NCI-H2107 treated with DMSO at 0.1 percent for 48 hours (cell line): ENCODE results near the gene SKI.

Source experiments
- DNase-seq: peaks from one replicate; lab custom pipeline; 2025; ENCODE audit not compliant: unreplicated experiment; lab: John Stamatoyannopoulos, UW

The SKI gene

GRCh38 chr1:2304921-2305681 is 77.0 kb downstream of the SKI start:
- no peak for DNase-seq

GRCh38 chr1:2306151-2306978 is 78.2 kb downstream of the SKI start:
- DNase-seq: no peak

DNA sequence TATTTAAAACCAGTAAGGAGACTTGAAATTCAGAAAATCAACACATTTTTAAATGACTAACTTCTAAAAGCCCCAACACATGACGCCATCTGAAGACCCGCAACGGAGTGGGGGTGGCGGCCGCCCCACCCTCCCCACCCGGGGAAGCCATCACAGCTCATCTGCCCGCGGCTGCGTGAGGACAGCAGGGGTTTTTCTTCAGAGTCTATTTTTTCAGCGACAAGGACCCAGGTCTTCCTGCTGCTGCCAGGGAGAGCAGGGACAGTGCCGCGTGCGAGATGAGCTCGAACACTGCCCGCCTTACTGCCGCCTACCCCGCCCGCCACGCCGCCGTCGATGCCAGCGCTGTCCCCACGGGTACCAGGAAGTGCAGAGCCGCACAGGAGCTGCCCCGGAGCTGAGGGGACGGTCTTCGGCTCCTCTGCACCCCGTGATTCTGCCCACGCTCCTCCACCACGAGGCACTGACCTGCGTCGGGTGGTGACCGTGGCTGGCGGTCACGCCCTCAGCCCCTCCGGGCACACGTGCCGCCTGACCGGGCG is 79.0 kb downstream of the SKI start:
- DNase-seq: no peak

- no peak for DNase-seq
Observed at GRCh38 chr1:2307972-2308371, 79.9 kb downstream of the SKI start.

DNA sequence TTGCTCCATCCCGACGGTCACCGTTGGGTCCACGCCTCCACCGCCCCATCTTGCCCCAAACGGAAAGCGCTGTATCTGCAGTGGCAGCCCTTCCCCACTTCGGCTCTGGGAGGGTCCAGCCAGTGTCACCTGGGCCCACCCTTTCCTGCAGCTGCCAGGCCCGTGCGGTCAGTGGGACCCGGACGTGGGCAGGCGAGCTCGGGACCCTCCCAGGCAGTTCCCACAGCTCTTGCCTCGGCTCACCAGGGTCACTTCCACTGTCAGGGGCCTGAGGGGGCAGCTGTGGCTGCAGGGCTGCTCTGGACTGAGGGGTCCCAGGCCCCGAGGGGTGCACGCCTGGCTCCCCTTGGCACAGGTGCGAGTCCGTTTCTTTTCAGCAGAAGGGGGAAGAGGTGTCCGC is 80.7 kb downstream of the SKI start:
- no peak for DNase-seq

- DNase-seq: no peak
Observed at GRCh38 chr1:2310332-2311183, 82.4 kb downstream of the SKI start.

DNA sequence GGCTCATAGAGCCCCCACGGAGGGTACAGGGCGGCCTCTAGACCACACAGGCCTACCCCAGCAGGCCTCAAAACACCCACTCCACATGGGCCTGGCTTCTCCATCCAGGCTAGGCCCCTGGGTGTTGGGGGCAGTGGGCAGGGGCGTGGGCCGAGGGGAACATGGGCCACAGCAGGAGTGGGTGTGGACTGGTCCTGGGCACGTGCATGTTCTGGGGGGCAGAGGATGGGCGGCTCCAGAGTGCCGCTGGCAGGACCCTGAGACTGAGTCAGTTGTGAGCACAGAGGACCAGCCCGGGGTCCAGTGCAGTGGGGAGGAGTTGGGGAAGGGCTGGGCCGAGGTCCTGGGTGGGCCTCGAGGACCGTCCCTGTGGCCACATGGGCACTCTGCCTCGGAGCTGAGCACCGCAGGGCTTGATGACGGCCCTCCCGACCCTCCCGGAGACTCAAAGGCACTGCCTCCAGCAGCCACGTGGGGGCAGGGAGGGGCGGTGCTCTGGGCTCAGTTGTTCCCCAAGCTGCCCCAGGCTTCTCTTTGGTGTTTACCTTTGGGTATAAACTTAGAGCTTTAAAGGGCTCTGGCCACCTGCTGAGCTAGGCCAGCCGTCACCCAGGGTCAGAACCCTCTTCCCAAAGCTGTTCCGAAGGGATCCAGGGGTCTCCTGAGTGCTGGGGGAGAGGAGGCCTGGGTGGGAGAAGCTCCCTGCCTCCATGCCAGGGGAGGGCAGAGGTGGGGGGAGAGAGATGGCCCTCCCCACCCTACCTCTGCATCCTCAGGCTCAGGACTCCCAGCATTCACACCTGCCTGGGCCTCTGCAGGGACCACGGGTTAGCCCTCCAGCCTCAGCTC is 83.3 kb downstream of the SKI start:
- no peak for DNase-seq

DNA sequence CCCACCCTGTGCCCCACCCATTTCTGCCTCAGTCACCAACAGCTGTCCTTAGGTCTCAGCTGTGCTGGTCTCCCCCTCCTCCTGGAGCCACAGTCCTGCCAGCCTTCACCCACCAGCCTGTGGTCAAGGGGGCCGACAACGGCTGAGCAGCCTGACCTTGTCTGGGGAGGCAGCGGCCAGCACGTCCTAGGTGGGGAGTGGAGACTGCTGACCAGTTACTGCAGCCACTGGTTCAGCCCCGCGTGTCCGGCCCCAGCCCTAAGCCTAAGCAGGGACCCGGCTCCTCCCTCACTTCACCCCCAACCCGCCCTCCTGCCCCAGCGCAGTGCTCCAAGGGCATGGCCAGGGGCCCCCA is 84.0 kb downstream of the SKI start:
- no peak for DNase-seq

DNA sequence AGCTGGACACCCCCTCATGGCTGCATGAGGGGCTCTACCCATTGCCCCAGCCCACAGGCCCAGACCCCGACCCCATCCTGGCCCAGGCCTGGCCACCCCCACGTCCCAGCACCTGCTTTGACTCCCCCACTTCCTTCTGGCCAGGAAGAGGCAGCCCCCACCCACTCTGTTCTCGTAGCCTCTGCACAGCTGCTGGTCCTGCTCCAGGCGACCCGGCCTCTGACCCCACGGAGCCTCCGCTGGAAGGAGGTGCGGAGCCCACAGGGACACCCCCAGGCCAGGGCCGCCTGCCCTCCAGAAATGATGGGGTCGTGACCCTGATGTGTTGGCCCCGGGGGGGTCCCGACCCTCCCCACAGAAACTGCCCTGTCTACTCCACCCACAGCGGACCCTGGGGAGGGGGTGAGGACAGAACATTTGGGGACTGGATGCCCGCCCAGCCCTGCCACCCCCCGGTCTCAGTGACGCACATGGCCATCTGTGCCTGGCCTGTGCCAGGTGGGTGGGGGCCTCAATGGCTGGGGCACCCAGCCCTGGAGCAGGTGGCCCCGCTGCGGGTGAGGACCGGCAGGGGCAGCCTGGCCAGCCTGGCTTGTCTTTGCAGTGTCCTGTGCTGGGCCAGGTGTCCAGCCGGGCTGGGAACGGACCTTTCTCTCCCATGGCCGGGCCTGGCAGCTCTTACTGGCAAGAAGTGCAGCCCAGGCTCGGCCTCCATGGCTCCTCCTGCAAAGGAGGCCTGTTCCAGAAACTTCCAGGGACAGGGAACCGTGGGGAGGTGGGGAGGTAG is 84.6 kb downstream of the SKI start:
- DNase-seq: no peak

DNA sequence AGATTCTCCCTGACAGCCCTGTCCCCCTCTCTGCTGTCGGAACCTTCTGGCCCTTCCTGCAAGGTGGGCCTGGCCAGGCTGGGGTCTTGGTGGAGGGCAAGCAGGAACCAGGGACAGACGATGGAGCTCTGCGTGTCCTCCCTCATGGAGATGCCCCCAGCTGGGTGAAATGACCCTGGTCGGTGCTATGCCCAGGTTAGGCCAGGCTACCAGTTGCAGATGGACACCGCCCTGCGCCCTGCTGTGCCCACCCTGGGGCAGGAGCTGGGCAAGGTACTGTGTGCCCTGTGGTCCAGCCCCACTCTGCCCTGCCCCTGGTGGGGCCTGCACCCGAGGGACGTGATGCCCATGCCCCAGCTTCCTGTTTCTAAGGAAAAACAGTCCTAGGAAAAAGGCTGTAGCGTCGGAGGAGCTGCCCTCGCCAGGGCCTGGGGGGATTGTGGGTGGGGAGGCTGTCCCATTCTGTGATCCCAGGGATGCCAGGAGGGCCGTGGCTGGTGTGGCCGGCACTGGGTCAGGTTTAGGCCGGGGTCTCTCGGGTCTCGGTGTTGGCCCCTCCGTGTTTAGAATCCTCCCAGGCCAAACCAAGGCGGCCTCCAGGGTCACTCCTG is 85.6 kb downstream of the SKI start:
- DNase-seq: no peak

- no peak for DNase-seq
Observed at GRCh38 chr1:2314273-2314802, 86.2 kb downstream of the SKI start.

GRCh38 chr1:2314803-2315673 is 86.9 kb downstream of the SKI start:
- no peak for DNase-seq

DNA sequence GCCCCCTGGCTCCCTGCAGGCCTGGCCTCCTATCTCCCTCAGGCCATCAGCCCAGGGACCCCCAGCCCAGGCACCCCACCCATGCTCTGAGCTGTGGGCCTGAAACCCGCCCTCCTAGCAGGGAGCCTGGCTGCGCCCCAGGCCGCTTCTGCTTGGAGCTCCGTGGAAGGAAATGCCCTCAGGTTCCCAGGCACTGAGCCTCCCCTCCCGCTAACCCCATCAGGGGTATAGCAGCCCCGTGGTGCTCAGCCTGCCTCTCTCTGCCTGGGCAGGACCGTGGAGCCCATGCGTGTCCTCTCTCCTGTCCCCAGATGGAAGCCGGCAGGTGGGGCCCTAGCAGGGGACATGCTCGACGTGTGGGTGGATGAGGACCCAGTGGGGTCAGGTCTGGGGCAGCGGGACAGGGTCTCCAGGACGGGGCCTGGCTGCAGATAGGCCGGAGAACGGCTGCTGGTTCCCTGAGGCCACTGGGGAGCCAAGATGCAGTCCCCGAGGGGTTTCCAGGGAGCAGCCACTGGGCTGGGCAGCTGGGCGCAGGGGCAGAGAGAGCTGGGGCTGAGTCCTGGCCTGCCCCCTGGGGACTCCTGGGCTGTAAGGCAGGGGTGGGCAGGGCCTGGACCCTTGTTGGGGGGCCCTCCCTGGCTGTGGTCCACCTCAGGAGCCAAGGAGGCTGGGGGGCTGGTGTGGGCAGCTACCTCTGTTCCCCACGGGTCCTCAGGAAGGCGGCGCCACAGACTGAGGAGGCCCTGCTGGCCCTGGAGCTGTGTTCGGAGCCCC is 87.7 kb downstream of the SKI start:
- no peak for DNase-seq

DNA sequence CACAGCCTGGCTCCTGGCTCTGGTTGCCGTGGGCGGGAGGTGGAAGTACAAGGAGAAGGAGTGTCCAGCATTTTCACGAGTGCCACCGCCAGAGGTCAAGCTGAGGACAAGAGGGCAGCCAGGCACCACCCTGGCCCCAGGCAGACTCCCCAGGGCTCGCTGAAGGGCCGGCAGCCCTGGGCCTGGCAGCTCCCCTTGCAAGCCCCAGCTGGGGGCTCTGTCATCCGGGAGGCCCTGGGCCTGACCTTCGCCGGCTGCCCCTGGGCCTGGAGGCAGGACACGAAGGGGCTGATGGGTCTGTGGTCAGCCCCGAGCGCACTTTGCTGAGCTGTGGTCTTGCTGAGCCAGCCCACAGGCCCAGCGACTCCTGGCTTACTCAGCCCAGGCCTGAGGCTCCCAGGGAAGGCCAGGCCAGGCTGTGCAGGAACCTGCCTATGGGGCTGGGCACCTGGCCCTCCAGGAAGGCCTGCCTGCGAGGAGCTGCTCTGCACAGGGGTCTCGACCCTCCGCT is 88.4 kb downstream of the SKI start:
- no peak for DNase-seq

- DNase-seq: no peak
Observed at GRCh38 chr1:2317230-2318065, 89.3 kb downstream of the SKI start.
